ENCODE measurements around the gene EFNB2.

EFNB2 gene

GRCh38 chr13:106526738-106527444 lies 8.6 kb downstream of the EFNB2 start:
- no peak for TF ChIP-seq CTCF (IDR thresholded peaks at IDR 0.05; ENCODE audit: extremely low read depth, insufficient read depth, missing control alignments)
- in situ Hi-C loops (cut with MboI; ENCODE audit: low pct_unique_long_range_greater_than_20kb, low sequenced_read_pairs, unreplicated experiment) = no loop called here

GRCh38 chr13:106525865-106526264 lies 9.6 kb downstream of the EFNB2 start:
- no peak for TF ChIP-seq CTCF (IDR thresholded peaks at IDR 0.05; ENCODE audit: extremely low read depth, insufficient read depth, missing control alignments)
- in situ Hi-C loops (cut with MboI; ENCODE audit: low pct_unique_long_range_greater_than_20kb, low sequenced_read_pairs, unreplicated experiment) = no loop called here
- DNase-seq (ENCODE audit: low spot score) = no peak

More at GRCh38 chr13:106526738-106527444, 8.6 kb downstream of the EFNB2 start:
- no peak for DNase-seq (ENCODE audit: low spot score)

GRCh38 chr13:106524108-106524507 lies 11.4 kb downstream of the EFNB2 start:
- TF ChIP-seq CTCF (IDR thresholded peaks at IDR 0.05; ENCODE audit: extremely low read depth, insufficient read depth, missing control alignments) = no peak
- in situ Hi-C loops (cut with MboI; ENCODE audit: low pct_unique_long_range_greater_than_20kb, low sequenced_read_pairs, unreplicated experiment) = no loop called here
- no peak for DNase-seq (ENCODE audit: low spot score)

GRCh38 chr13:106523576-106523975 lies 11.9 kb downstream of the EFNB2 start:
- DNase-seq (ENCODE audit: low spot score) = no peak
- in situ Hi-C loops (cut with MboI; ENCODE audit: low pct_unique_long_range_greater_than_20kb, low sequenced_read_pairs, unreplicated experiment) = no loop called here
- no peak for TF ChIP-seq CTCF (IDR thresholded peaks at IDR 0.05; ENCODE audit: extremely low read depth, insufficient read depth, missing control alignments)

GRCh38 chr13:106522898-106523525 lies 12.4 kb downstream of the EFNB2 start:
- DNase-seq (ENCODE audit: low spot score) = no peak
- in situ Hi-C loops (cut with MboI; ENCODE audit: low pct_unique_long_range_greater_than_20kb, low sequenced_read_pairs, unreplicated experiment) = no loop called here
- no peak for TF ChIP-seq CTCF (IDR thresholded peaks at IDR 0.05; ENCODE audit: extremely low read depth, insufficient read depth, missing control alignments)

- DNase-seq (ENCODE audit: low spot score) = no peak
- TF ChIP-seq CTCF (IDR thresholded peaks at IDR 0.05; ENCODE audit: extremely low read depth, insufficient read depth, missing control alignments) = no peak
- in situ Hi-C loops (cut with MboI; ENCODE audit: low pct_unique_long_range_greater_than_20kb, low sequenced_read_pairs, unreplicated experiment) = no loop called here
Measured at GRCh38 chr13:106522112-106522705, 13.3 kb downstream of the EFNB2 start.

Measured in GM13977 (cell line).